HEK293 (cell line): ENCODE results near the gene AKT2.

Source experiments
- CTCF ChIA-PET: fragments of 350-600 bp; formaldehyde crosslinking; extraction: SDS; loops from one replicate; lab custom pipeline; 2021; ENCODE audit warnings: antibody characterized with exemption; lab: Yijun Ruan, JAX
- POLR2A ChIA-PET: fragments of 300-600 bp; formaldehyde crosslinking; extraction: SDS; loops from one replicate; lab custom pipeline; 2020; ENCODE audit warnings: antibody characterized with exemption, inconsistent platforms; lab: Yijun Ruan, JAX
- H3K27ac ChIP-seq: fragments of 200-500 bp; sonication (Bioruptor generic); 2 replicates; pipeline ENCODE4 v1.5.1; 2014; ENCODE audit warnings: low read depth, low read length, control low read depth, inconsistent platforms; ENCODE audit errors: extremely low read depth
- H3K36me3 ChIP-seq, 2 experiments: fragments of 200-500 bp in 1 of 2; sonication (Bioruptor generic) in 1 of 2; 1 replicate in 1 of 2; 2 replicates in 1 of 2; pipeline ENCODE4 v1.5.1; 2014 to 2017; ENCODE audit warnings: inconsistent platforms in 2 of 2, low read length in 2 of 2; ENCODE audit not compliant: control insufficient read depth in 2 of 2, insufficient read depth in 1 of 2
- H3K4me1 ChIP-seq: fragments of 200-500 bp; sonication (Bioruptor generic); 2 replicates; pipeline ENCODE4 v1.5.1; 2014; ENCODE audit warnings: mild to moderate bottlenecking, low read length, inconsistent platforms; ENCODE audit not compliant: control insufficient read depth, insufficient read depth
- H3K4me3 ChIP-seq: 2 replicates; pipeline ENCODE4 v1.5.1; 2011; ENCODE audit warnings: low read depth, mild to moderate bottlenecking, control low read depth, low read length, moderate library complexity
- H3K9me3 ChIP-seq: fragments of 200-500 bp; sonication (Bioruptor generic); 2 replicates; pipeline ENCODE4 v1.5.1; 2014; ENCODE audit warnings: low read depth, low read length, inconsistent platforms; ENCODE audit not compliant: control insufficient read depth, insufficient read depth
- EGR2 ChIP-seq: fragments of 450-650 bp; formaldehyde crosslinking; IDR thresholded peaks from 2 replicates; pipeline ENCODE4 v1.5.1; 2016; ENCODE audit warnings: low read depth, missing biosample characterization, missing genetic modification characterization
- GLIS1 ChIP-seq: fragments of 450-650 bp; formaldehyde crosslinking; IDR thresholded peaks from 2 replicates; pipeline ENCODE4 v1.5.1; 2016; ENCODE audit warnings: missing biosample characterization, missing genetic modification characterization
- PATZ1 ChIP-seq: fragments of 450-650 bp; formaldehyde crosslinking; IDR thresholded peaks from 2 replicates; pipeline ENCODE4 v1.5.1; 2016; ENCODE audit warnings: missing biosample characterization, missing genetic modification characterization
- PRDM1 ChIP-seq: fragments of 450-650 bp; formaldehyde crosslinking; IDR thresholded peaks from 2 replicates; pipeline ENCODE4; 2016; ENCODE audit warnings: missing biosample characterization, missing genetic modification characterization
- PRDM10 ChIP-seq: fragments of 450-650 bp; formaldehyde crosslinking; IDR thresholded peaks from 2 replicates; pipeline ENCODE4 v1.5.1; 2016; ENCODE audit warnings: missing biosample characterization, missing genetic modification characterization
- ZBTB17 ChIP-seq: fragments of 450-650 bp; formaldehyde crosslinking; IDR thresholded peaks from 2 replicates; pipeline ENCODE4 v1.5.1; 2016; ENCODE audit warnings: missing biosample characterization, missing genetic modification characterization
- ZFHX2 ChIP-seq: fragments of 450-650 bp; formaldehyde crosslinking; conservative IDR thresholded peaks from 2 replicates; pipeline ENCODE4 v1.5.1; 2016; ENCODE audit warnings: missing biosample characterization, missing genetic modification characterization
- ZFP3 ChIP-seq: fragments of 450-650 bp; formaldehyde crosslinking; IDR thresholded peaks from 2 replicates; pipeline ENCODE4 v1.5.1; 2016; ENCODE audit warnings: low read depth, missing biosample characterization, missing genetic modification characterization
- ZIC2 ChIP-seq: fragments of 450-650 bp; formaldehyde crosslinking; IDR thresholded peaks from 2 replicates; pipeline ENCODE4 v1.5.1; 2016; ENCODE audit warnings: missing biosample characterization, missing genetic modification characterization
- ZNF157 ChIP-seq: fragments of 450-650 bp; formaldehyde crosslinking; IDR thresholded peaks from 2 replicates; pipeline ENCODE4 v1.5.1; 2016; ENCODE audit warnings: missing biosample characterization, missing genetic modification characterization
- ZNF19 ChIP-seq: fragments of 450-650 bp; formaldehyde crosslinking; IDR thresholded peaks from 2 replicates; pipeline ENCODE4; 2016; ENCODE audit warnings: missing biosample characterization, missing genetic modification characterization, low read depth
- ZNF239 ChIP-seq: fragments of 450-650 bp; formaldehyde crosslinking; IDR thresholded peaks from 2 replicates; pipeline ENCODE4 v1.5.1; 2016; ENCODE audit warnings: missing biosample characterization, missing genetic modification characterization
- ZNF302 ChIP-seq: fragments of 450-650 bp; formaldehyde crosslinking; IDR thresholded peaks from 2 replicates; pipeline ENCODE4 v1.5.1; 2016; ENCODE audit warnings: missing biosample characterization, missing genetic modification characterization, low read depth
- ZSCAN30 ChIP-seq: fragments of 450-650 bp; IDR thresholded peaks from 2 replicates; pipeline ENCODE4 v1.5.1; 2018; ENCODE audit warnings: missing biosample characterization, mild to moderate bottlenecking, missing genetic modification characterization, moderate library complexity
- ZXDB ChIP-seq: fragments of 450-650 bp; formaldehyde crosslinking; IDR thresholded peaks from 2 replicates; pipeline ENCODE4 v1.5.1; 2016; ENCODE audit warnings: missing biosample characterization, missing genetic modification characterization
- TF ChIP-seq, protein P1 (sequence below): fragments of 450-650 bp; formaldehyde crosslinking; IDR thresholded peaks from 2 replicates; pipeline ENCODE4 v1.5.1; 2016; ENCODE audit warnings: missing biosample characterization, missing genetic modification characterization

The AKT2 gene

DNA sequence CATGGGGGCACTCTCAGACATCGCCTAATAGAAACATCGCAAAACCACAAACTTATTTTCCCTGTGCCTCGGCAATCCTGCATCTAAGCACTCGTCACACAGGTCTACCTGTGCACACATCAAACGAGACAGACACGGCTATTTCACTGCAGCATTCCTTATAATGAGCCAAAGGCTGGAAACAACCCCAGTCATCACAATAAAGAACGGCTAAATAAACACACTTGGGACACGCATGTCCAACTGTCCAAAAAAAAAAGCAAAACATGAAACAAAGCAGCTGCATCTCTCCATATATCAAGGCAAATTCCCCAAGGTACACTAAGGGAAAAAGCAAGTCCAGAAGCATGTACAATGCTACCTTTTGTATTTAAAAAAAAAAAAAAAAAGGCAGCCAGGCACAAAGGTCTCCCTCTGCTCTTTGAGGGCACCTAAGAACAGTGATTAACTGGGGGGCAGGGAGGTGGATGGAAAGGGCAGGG lies 31.5 kb downstream of the AKT2 start:
- Histone ChIP-seq H3K36me3 (peaks cover 81 to 96% of the 10 kb centered on the region in 2 experiments), H3K4me3 (no peak overlapping the region), H3K9me3 (no peaks in the 10 kb centered on the region), H3K4me1 (peaks cover 3% of the 10 kb centered on the region; the same call in 1 of the 2 replicates), H3K27ac (no peak overlapping the region)
- ChIA-PET CTCF (interaction anchor here (0.6 to 1.5 kb wide), 4 partner anchors 51 to 296 kb away, joined by 3 to 4 read pairs (median 4); no protein-coding TSS in a partner anchor), POLR2A (no interaction called here)
- TF ChIP-seq ZNF157 (tag by site-specific recombination) (no peak), ZBTB17 (peak; percentile 41; the same call in 1 of the 2 replicates), ZNF239 (tag by site-specific recombination) (0 out of 2 replicates have a peak, but pooled peaks have one; percentile 21)

DNA sequence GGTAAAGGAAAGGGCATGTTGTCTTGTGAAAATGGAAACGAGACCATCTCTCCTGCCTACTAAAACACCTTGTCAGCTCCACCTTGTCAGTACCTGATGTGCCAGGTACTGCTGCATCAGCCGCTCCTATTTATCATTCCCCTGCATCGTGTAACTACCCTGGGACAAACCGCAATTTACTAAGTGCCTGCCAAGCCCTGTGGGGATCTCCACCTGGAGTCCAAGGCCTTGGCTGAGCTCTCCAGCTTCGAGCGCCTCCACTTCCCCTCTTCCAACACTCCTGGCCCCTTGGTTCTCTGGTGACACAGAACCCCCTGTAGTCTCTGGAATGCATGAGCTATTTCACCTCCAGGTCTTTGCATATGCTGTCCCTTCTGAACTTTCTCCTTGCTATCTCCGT lies 32.8 kb downstream of the AKT2 start:
- H3K27ac ChIP-seq, result no peak overlapping the region
- H3K36me3 ChIP-seq, result peaks cover 86 to 89% of the 10 kb centered on the region in 2 experiments
- TF ChIP-seq ZFP3 (tag by site-specific recombination) (no peak), ZSCAN30 (tag by site-specific recombination) (no peak), PRDM10 (peak; percentile 97), PRDM1 (tag by site-specific recombination) (0 out of 2 replicates have a peak, but pooled peaks have one; percentile 5), ZIC2 (tag by site-specific recombination) (peak; percentile 43), ZNF302 (tag by site-specific recombination) (no peak), GLIS1 (tag by site-specific recombination) (peak; percentile 62)
- TF ChIP-seq, protein P1, sequence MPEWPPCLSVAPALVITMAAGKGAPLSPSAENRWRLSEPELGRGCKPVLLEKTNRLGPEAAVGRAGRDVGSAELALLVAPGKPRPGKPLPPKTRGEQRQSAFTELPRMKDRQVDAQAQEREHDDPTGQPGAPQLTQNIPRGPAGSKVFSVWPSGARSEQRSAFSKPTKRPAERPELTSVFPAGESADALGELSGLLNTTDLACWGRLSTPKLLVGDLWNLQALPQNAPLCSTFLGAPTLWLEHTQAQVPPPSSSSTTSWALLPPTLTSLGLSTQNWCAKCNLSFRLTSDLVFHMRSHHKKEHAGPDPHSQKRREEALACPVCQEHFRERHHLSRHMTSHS, result no peak
- ChIA-PET POLR2A (no interaction called here), CTCF (interaction anchor here (0.6 to 1.5 kb wide), 4 partner anchors 9 to 236 kb away, joined by 3 to 4 read pairs (median 3); no protein-coding TSS in a partner anchor)
- H3K4me1 ChIP-seq, result peaks cover 3% of the 10 kb centered on the region; the same call in 1 of the 2 replicates
- no peak overlapping the region for H3K4me3 ChIP-seq
- no peaks in the 10 kb centered on the region for H3K9me3 ChIP-seq

DNA sequence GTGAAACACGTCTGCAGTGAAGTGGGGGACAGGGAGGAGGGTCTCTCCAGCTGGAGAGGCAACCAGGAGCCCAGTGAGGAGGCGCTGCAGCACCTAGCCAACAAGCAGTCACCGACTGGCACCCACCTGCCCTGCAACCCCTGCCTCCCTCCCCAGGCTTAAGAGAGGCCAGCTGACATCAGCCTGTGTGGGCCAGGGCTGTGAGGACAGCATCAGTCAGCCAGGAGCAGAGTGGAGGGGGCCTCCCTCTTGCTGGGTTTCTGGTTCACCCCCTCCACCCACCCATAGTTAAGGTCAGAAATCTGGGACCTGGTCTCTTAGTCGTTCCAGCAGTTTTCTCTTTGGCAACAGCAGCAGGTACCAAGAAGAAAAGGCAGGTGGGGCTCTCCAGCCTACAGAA lies 33.2 kb downstream of the AKT2 start:
- TF ChIP-seq ZNF19 (tag by site-specific recombination) (no peak), ZFHX2 (peak; percentile 78), EGR2 (tag by site-specific recombination) (peak; percentile 84), ZXDB (tag by site-specific recombination) (no peak), PATZ1 (0 out of 2 replicates have a peak, but pooled peaks have one; percentile 20)
- CTCF ChIA-PET, result interaction anchor here (0.6 to 1.1 kb wide), 3 partner anchors 9 to 236 kb away, joined by 3 read pairs; no protein-coding TSS in a partner anchor
- Histone ChIP-seq H3K27ac (peak overlapping the region; percentile 11; the same call in 1 of the 2 replicates), H3K4me3 (no peak overlapping the region), H3K36me3 (peaks cover 83 to 89% of the 10 kb centered on the region in 2 experiments), H3K4me1 (peaks cover 5% of the 10 kb centered on the region; the same call in 1 of the 2 replicates), H3K9me3 (no peaks in the 10 kb centered on the region)
- POLR2A ChIA-PET, result no interaction called here
